Fibroblast of skin of abdomen (primary cell): ENCODE data around the gene PSMD6.

ENCODE experiments used
- DNase-seq: peaks from one replicate; pipeline ENCODE4 v3.0.0-alpha.2; 2013

The PSMD6 gene

GRCh38 chr3:64008487-64009351 lies 14.6 kb downstream of the PSMD6 start:
- DNase-seq = no peak

GRCh38 chr3:64008017-64008416 lies 15.3 kb downstream of the PSMD6 start:
- DNase-seq = no peak

DNA sequence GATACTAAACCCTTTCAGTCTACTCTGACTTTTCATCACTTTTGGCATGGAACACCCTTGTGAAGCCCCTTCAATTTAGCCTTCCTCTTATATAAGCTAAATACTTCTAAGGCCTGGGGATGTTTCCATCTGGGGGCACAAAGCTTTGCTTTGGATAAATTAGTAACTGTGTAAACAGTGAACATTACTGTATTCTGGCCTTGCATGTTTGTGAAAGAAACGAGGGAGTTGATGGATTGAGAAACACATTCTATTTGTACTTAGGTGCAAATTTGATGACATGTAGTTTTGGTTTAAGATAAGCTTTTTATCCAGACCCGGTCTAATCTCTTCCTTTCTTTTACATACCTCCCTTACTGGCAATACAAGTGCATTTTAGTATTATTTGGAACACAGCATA lies 19.7 kb downstream of the PSMD6 start:
- no peak for DNase-seq

- no peak for DNase-seq
Measured at GRCh38 chr3:64002233-64002632, 21.1 kb downstream of the PSMD6 start.

- no peak for DNase-seq
Measured at GRCh38 chr3:64000453-64001055, 22.7 kb downstream of the PSMD6 start.

GRCh38 chr3:63998852-63999754 lies 24.2 kb downstream of the PSMD6 start:
- DNase-seq = no peak

- no peak for DNase-seq
Measured at GRCh38 chr3:63995086-63995485, 28.2 kb downstream of the PSMD6 start.

- peak; percentile 76 for DNase-seq
Measured at GRCh38 chr3:63993653-63994079, 29.6 kb downstream of the PSMD6 start.

DNA sequence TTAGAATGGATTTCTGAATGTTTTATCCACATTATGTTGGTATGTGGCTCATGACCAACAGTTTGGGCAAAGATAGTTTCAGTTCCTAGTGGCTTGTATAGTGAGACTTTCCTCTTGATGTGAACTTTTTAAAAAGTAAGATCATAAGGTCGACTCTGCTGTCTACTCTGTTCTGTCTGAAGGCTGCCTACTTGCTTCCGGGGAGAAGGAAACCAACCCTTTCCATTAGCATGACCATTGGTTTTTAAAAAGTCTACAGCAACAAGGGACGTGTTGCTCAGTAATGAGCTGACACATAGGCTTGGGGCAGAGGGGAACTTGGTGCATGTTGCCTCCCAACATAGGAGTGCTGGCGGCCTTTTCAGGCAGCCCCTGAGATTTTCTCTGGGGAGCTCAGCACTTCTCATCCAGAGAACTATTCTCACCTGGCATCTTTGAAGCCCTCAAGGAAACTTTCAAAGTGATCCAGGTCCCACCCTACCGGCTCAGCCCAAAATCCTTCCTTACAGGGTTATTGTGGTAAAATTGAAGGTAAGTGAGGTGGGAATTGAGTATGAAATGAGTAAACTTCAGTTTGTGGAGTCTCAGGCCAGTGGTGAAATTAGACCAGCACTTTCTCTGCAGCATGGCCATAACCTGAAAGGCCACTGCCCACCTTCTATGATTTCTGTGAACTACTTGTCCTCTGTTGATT lies 30.6 kb downstream of the PSMD6 start:
- DNase-seq = no peak

- no peak for DNase-seq
Measured at GRCh38 chr3:63991666-63992065, 31.6 kb downstream of the PSMD6 start.

DNA sequence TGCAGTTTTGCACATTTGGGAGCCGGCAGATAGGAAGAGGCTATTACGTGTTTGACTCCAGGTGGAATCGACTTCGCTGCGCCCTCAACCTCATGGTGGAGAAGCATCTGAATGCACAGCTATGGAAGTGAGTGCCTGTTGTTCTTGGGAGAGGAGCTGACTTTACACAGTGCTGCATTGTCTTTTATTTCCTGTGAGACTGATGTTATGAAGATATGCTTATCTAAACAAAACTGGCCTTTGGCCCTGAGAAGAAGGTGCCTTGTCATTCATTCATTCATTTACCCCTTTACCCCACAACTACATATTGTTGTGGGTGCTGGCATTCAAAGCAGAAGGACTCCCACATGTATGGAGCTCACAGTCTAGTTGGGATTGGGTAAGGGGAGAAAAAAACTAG lies 32.6 kb downstream of the PSMD6 start:
- no peak for DNase-seq

DNA sequence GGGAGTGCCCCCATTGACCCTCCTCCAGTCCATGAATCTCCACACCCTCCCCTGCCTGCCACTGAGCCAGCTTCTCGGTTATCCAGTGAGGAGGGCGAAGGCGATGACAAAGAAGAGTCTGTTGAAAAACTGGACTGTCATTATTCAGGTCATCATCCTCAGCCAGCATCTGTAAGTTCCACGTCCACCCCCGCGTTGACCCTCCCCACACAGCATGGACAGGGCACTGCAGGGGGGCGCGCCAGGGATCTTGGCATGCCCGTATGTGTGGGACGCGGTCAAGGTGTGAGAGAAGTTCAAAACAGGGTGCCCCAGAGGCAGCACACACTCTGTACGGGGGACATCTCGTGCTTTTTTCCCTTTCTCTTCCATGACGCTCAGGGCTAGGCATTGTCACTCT lies 33.1 kb downstream of the PSMD6 start:
- no peak for DNase-seq

DNA sequence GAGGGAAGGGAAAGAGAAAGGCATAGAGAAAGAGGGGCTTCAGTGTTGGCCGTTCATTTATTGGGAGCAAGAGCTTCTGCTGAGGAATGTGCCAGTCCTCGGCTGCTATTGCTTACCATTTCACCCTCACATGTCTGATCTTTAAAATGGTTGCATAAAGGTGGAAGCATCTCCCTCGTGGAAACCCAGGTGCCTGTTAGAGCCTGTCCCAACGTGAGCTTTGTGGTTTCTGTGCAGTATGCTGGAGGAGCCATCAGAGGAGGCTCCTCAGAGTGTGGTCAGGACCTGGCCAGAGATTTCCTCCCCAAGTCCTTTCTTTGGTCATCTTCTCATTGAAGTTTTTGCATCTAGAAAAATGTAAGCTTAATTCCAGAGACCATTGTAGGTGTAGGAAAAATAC lies 34.4 kb downstream of the PSMD6 start:
- no peak for DNase-seq

DNA sequence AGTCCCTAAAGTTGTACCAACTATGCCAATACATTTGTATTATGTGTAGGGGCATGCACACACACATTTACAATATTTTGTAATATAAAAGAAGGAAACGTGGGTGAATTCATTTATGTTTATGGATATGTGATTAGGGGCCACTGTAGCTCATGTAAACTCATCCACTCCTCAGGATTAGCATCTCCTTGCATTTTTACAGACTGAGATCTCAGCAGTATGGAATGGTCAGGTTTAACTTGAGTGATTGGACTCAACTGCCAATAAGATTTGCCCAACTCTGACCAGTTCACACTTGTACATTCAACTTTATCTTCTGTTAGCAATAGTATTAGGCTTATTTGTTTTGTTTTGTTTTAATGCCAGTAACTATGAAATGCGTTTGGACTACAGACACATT lies 36.5 kb downstream of the PSMD6 start:
- DNase-seq = no peak

DNA sequence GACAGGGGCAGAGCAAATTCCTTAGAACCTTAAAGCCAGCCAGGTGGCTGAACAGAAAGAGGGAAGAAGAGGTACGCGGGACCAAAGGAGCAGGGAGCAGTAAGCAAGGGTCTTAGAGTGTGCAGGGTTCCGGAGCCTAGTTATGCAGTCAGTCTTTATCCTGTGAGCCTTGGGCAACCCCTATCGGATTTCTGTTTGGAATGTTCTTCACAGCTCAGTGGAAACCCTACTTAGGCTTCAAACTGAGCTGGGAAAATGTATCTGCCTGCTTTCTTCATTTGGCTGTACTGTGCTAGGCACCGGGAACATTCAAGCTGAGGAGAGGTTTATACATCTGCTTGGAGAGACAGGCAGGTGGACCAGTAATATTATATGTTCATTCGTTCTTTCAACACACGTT lies 37.1 kb downstream of the PSMD6 start:
- DNase-seq = no peak

GRCh38 chr3:63984391-63984790 lies 38.9 kb downstream of the PSMD6 start:
- no peak for DNase-seq

DNA sequence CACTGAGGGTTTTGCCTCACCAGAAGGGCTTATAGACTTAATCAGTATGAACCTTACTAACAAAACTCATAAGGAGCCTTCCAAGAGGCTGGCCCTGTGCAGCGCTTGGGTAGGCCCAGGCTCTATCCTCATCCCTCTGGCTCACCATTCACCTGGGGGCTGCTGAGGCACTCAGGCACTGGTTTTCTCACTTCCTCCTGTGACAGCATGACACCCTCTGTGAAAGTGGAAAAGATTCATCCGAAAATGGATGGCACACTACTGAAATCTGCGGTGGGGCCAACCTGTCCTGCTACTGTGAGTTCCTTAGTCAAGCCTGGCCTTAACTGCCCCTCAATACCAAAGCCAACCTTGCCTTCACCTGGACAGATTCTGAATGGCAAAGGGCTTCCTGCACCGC lies 41.3 kb downstream of the PSMD6 start:
- no peak for DNase-seq

- DNase-seq = no peak
Measured at GRCh38 chr3:63980830-63981498, 42.3 kb downstream of the PSMD6 start.

- no peak for DNase-seq
Measured at GRCh38 chr3:63980019-63980418, 43.3 kb downstream of the PSMD6 start.

DNA sequence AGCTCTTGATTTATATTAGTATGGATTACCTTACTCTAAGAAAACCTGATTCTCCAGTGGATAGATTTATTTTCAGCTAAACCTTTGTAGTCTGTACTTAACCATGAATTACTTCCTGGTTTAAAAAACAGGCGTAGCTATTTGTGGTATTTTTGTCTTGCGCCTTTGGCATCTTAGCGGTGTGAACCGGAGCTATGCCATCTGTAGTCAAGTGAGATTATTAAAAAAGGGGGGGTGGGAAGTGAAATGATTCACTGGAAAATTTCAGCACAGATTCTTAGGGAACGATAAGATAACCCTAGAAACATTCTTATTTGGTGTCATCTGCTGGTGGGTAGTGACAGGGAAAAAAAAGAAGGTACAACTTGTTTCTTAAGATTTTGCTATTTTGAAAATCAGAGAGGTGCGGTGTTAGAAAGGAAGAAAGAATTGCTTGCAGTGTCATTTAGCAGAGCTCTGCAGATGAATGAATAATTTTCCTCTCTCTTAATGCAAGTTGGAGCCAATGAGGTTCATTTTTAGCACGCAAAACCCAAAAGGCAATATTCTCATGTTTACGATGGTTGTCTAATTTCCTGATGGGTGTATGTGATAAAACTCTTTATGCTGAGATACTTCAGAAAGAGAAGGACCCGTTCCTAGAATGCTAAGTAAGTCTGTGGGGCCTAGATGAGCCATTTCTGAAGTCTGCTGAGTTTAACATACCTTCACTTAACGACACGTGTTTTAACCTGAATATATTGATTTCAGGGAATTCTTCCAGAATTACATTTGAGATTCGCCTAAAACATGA lies 44.0 kb downstream of the PSMD6 start:
- peak; percentile 41 for DNase-seq

DNA sequence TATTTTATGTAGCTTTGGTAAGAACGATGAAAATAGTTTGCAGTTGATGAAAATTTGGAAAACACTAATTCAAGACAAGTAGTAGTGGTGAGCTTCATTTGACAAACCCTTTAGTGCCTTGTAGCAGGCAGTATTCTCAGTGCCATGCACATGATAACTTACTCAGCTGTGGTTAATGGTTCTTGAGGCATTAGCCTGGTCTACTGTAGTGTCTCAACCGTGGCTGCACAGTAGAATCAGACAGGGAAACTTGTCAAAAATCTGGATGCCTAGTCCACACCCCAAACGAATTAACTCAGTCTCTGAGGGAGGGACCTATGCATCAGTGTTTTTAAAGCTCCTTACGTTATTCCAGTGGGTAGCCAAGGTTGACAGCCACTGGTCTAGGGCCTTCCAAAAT lies 45.4 kb downstream of the PSMD6 start:
- no peak for DNase-seq
